Measurements from ENCODE around the gene PITPNB.

Gene PITPNB

DNA sequence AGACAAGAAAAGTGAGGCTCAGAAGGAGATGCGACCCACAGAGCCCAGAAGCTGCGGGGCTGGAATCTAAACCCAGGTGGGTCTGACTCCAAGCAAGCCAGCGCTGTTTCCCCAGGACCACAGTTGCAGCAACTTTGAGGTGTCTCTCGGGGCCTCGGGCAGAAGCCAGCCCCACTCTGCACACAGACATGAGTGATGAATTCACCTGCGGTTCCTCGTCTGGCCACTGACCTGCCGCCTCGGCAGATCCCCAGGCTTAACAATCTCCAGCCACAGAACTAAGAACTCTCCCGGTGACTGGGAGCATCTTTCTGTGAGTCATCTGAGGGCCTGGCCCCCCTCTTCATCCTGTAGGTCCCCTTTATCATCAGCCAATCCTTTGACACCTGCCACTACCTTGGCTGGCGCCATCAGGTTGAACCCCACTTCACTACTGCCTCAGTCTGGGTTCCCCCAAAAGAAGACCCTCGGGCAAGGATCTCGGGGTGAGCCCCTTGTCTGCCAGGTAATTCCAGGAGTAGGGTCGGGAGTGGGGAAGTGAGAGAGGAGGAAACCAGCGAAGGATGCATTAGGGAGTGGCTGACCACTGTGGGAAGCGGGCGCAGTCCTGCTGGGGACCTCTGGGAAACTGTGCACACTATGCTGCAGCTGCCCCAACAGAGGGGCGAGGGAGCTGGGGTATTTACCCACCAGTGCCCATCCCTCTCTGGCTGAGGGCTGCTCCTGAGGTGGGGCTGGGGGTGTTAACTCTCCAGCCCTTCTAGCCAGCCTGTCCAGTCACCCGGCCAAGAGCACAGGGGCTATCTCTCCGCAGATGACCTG, 84.5 kb downstream of the PITPNB start:
- DNase-seq (ENCODE audit: low read depth, low spot score): no peak

DNA sequence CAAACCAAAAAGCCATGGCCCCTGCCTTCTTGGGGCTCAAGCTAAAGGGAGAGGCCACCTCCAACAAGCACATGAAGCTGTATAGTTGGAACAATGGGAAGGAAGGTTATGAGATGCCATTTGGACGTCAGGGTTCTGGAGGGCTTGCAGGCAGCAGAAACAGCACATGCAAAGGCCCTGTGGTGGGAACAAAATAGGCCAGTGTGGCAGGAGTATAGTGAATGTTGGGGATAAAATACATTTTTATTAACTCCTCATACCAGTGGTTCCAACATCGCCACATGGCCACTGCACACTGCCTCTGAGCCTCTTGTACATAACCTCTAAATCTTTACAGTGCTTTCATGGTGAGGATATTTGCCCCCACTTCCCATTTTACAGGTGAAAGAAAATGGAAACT, 85.3 kb downstream of the PITPNB start:
- no peak for DNase-seq (ENCODE audit: low read depth, low spot score)

DNA sequence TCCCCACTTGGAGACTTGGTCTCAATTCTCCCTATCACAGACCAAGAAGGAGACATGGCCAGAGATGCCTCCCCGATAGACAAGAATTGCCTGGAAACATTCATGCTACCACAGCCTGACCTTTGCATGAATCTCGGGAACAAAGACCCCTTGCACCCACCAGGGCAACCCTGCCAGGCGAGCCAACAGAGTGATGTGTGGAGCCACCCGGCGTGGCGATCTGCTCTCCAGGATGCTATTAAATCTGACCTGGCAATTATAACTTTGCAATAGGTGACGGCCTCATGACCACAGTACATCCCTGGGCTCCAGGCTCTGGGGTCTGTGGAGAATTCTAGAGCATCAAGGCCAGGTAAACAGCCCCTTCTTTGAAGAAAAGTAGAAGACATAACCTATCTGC, 86.5 kb downstream of the PITPNB start:
- DNase-seq (ENCODE audit: low read depth, low spot score): no peak

DNA sequence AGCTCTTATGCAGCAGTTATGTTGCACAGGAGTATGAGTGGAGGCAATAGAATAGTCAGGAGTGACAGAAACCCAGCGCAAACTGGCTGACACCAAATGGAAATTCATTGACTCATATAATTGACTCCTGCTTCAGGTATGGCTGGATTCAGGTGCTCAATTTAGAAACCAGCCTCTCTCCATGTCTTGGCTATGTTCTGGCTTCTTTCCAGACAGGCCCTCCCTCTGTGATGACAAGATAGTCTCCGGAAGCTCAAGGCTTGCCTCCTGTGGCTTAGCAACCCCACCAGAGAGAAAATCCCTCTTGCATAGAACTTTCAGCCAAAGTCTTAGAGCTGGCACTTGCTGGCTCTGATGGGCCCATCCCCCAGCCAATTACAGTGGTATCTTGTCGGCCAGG, 89.4 kb downstream of the PITPNB start:
- no peak for DNase-seq (ENCODE audit: low read depth, low spot score)

DNA sequence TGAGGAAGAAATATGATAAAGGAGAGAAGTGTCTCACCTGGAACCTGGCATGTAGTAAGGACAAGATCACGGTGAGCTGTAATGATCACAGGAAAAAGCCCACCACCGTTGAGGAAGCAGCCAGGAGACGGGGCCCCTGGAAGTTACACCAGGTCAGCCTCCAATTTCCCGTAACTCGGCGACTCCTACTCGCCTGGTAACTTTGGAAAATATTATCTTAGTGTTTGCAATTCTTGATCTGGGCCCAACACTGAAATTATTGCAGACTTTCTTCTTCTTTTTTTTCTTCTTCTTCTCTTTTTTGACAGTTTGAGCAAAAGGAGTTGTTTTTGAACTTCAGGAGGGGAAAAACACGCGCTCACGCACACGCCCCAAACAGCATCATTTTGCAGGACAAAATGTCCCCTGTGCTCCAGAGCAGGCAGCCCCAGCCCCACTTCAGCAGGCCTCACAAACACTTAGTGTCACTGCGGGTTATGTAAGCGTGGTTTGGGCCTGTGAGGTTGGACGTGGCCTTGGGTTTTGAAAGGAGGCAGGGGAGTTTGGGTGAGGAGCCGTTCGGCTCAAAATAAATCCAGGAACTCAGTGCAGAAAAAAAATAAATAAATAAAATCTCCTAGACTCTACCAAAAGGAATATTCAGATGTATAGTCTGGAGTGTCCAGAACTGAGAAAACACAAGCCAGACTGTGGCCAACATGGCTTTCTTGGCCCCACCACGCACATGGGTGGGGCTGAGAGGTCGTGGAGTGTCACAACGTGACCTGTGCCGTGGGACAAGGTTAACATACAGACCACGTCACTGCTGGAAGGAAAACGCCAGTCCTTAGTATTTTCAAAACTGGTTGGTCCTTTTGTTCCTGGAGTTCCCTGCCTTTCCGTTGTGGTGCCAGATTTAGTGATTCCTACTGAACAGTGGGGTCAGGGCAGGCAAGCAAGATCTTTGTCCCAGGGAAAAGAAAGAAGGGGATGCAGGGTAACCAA, 91.2 kb downstream of the PITPNB start:
- no peak for DNase-seq (ENCODE audit: low read depth, low spot score)

DNA sequence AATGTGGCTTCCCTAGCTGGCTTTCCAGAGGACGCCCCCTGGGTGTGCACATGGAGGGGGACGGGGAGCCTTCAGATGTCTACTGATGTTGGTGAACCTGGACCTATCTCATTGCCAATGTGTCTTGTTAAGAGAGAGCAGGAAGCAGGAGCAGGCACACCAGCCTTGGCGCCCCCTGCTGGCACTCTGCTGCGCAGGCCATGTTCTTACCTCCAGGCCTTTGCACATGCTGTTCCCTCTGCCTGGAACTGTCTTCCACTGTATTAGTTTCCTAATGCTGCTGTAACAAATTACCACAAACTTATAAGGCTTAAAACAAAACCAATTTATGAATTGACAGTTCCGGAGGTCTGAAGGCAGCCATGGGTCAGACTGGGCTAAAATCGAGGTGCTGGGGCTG, 93.9 kb downstream of the PITPNB start:
- no peak for DNase-seq (ENCODE audit: low read depth, low spot score)

DNA sequence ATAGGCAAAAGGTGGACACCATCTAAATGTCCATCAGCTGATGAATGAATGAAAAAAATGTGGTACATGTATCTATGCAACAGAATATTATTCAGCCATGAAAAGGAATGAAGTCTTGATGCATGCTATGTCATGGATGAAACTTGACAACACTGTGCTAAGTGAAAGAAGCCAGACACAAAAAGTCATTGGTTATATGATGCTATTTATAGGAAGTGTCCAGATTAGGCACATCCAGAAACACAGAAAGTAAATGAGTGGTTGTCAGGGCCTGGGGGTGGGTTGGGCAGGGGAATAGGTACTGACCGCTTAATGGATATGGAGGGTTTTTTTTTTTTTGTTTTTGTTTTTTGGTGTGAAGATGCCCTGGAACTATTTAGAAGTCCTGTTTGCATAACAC, 95.8 kb downstream of the PITPNB start:
- DNase-seq (ENCODE audit: low read depth, low spot score): no peak

DNA sequence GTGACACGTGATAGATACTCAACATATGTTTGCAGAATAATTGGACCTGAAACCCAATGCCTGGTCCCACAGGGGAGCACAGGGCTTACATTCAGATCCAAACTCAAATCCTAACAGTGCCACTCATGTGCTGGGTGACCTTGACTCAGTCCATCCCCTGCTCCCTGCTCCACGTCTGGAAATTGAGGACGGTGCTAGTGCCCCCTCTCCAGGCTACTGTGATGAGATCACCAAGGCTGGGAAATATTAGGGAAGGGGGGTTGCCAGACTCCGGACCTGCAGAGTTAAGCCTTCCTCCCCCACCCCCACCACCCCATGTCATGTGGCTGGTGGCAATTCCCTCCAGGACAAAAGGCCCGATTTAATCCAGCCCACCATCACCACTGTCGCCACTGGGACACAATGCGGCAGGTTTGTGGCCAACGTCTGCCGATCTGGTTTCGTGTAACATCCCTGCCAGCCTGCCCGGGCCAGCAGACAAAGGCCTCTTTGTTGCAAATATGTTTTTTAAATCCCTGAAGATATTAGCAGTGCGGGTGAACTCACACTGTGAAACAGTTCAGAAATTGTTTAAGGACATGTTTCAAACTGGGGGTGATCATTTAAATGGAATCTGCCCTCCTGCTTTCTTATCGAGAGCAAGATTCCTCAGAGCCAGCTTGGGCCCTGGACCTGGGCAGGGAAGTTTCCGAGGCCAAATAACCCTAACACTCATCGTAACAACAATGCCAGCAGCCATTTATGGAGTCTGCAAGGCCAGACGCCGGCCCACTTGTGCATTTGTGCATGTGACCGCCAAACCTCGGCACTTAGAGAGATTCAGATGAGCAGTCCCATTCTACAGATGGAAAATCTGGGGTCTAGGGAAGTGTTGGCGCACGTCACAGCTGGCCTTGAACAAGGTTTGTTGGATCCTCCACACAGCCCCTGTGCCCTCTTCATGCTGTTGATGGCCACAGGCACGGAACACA, 97.9 kb downstream of the PITPNB start:
- peak; percentile 64 for DNase-seq (ENCODE audit: low read depth, low spot score)

DNA sequence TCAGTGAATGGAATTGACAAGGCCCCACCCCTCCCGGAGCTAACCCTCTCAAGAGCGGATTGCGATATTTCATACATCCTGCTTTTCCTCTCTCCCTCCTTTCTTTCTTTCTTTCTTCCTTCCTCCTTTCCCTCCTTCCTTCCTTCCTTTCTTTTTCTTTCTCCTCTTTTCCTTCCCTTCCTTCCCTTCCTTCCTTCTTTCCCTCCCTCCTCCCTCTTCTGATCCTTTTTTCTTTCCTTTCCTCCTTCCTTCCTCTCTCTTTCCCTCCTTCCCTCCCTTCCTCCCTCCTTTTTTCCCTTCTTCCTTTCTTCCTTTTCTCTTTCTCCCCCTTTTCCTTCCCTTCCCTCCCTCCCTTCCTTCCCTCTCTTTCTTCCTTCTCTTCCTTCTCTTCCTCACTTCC, 102.5 kb downstream of the PITPNB start:
- no peak for DNase-seq (ENCODE audit: low read depth, low spot score)

DNA sequence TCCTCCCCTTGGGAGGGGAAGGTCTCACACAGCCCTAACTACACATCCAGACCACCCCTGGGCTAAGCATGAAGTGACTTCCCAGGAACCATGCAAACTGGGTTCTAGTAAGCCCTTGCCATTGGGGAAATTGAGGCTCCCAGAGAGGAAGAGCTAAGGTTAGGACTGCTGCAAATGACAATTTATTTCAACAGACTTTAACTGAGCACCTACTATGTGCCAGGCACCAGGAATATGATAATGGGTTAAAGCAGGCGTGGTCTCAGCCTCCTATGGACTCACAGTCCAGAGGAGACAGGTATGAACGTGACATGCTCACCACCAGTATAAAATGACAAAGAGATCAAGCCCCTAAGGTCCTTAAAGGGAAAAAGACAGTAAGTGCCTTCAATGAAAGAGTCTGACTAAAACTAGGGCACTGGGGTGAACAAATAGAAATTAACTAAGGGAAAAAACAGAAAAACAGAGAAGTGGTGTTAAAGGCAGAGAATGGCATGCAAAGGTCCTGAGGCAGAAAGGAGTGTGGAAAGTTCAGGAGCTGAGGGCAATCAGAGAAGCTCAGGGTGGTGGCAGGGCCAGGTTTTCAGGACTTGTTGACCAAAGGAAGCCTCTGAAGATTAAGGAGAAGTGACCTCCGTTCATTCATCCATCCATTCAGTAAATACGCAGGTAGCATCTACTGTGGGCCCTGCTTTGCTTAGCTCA, 103.1 kb downstream of the PITPNB start:
- no peak for DNase-seq (ENCODE audit: low read depth, low spot score)

DNA sequence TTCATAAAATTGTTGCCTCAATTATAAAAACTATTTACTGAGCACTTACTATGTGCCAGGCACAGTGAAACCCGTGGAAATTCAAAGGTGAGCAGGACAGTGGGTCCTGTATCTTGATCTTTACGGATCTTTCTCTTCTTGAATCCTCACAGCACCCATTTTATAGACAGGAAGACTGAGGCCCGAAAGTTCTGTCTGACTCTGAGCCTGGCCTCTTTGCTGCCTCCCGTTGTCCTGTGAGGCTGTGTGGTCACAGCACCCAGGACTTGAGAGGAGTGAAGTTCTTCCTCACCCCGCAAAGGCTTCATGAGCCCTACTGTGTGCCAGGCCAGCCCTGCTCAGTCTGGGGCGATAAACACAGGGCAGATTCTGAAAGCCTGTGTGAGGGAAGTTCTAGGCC, 104.1 kb downstream of the PITPNB start:
- no peak for DNase-seq (ENCODE audit: low read depth, low spot score)

DNA sequence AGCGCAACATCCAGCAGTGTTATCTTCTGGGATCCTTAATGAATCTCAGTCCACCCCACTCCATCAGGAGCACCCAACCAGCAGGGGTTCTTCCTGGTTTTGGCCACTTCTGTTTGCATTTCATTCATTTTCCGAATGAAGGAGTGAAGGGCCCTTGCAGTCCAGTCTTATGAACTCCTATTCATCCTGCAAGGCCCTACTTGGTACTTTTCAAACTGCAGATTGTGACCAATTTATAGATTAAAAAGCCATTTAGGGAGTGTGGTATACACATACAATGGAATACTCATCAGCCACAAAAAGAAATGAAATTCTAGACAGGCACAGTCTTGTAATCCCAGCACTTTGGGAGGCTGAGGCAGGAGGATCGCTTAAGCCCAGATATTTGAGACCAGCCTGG, 107.3 kb downstream of the PITPNB start:
- no peak for DNase-seq (ENCODE audit: low read depth, low spot score)

DNA sequence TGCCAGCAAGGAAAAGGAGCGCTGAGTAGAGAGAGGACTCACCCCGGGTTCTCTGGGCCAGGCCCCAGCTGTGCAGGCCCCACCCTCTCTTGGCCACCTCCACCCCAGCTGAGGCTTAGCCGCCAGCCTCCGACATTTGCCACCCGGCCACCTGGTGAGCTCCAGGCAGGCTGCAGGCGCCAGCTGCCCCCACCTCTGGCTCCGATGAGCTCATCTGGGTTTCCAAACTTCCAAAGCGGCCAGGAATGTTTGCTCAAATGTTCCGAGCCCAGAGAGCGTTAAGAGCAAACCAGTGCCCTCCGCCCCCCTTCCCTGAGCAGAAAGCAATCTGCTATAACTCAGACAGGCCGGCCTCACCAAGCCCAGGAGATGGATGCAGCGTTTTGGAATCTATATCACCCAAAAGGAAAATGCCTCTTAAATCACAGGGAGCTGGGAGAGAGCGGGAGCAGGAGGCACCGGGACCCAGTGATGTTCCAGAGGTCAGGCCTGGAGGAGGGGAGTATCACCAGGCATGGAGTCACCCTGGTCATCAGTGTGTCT, 108.4 kb downstream of the PITPNB start:
- peak; percentile 79 for DNase-seq (ENCODE audit: low read depth, low spot score)

DNA sequence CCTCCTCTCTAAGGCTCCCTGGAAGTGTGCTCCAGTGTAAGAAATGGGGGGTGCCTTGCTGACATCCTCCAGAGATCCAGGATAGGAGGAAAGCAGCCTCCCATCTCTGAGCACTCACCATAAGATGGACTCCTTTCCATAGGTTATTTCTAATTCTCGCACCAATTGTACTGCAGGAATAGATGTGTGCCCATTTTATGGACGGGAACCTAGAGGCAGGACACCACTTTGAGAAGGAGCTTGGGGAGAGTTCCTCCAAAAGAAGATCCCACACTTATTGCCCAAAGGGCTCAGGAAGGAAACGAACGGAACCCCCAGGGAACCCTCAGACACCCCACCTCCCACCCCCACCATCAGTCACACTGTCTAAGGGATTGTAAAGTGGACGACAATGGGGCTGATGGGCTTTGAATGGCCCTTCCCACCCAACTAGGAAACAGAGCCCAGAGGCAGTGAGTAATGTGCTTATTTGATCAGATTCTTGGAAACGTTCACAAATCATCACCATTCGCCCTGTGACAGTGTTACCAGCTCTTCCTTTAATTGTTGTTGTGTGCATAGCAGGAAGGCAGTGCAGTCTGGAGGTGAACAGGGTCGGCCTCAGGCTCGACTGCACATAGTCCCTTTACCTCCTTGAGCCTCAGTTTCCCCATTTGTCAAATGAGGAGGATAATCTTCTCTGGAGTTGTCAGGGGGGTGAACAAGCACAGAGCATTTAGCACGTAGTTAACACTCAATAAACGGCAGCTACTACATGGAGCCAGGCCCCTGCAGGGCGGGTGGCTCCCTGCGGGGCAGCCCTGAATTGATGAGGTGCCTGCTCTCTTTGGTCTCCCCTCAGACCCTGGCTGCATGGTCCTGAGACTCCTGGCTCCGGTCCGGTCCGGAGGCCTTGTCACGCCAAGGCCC, 109.1 kb downstream of the PITPNB start:
- DNase-seq (ENCODE audit: low read depth, low spot score): peak; percentile 19

DNA sequence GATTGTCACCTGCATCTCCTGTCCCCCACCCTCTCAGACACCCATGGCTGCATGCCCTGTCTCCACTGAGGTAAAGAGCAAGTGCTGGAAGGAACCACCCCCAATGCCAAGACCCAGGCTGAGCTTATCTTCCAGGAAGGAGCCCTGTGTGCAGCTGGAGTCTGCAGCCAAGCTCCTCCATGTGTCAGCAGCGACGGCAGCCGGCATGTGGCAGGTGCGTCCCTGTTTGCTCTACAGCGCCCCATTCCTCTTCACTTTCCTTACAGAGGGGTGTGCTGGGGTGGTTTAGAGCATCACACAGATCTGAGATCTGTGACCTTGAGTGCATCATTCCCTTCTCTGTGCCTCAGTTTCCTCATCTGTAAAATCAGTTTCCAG, 109.8 kb downstream of the PITPNB start:
- DNase-seq (ENCODE audit: low read depth, low spot score): no peak

DNA sequence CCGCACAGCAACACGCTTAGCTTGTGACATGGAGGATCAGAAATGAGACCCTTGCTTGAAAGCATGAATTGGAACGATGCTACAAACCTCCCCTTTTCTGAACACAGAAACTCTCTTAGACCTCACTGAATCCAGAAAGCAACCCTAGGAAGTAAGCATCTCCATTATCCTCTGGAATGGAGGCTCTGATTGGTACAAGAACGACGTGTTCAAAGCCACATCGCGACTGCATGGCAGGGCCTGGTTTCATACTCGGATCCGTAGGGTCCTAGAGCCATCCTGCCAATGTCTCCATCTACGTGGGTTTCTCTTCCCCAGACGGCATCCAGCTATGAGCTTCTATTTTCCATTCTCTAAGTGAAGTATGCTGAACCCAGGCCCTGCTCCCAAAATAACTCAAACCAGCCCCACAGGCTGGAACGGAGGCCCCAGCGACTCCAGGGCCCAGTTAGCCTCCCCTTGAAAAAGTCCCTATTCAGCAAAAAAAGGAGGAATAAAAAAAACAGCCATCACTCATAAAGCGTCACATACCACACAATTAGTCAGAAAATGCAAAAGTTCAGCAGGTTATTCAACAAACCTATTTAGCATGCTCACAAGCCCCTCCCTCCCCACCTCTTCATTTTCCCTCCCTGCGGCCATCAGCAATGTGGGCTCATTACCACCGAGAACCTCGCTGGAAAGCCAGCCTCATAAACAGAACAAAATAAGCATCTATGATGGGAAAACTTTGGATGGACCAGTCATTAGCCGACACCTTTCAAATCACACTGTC, 110.4 kb downstream of the PITPNB start:
- DNase-seq (ENCODE audit: low read depth, low spot score): no peak

DNA sequence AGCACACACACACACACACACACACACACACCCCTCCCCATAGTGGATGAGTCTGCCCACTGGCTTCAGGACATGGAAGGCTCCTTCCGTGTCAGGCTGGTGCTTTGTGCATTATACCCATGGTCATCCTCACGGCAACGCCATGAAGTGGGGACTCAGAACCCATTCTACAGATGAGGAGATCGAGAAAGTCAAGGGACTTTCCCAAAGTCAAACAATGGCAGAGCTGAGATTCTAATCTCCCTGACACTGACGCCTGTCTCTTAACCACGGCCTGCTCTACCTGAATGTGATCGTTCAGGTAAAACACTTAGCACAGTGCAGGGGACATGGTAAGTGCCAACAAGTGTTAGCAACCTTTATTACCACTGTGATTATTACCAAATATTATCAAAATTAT, 113.2 kb downstream of the PITPNB start:
- DNase-seq (ENCODE audit: low read depth, low spot score): no peak

DNA sequence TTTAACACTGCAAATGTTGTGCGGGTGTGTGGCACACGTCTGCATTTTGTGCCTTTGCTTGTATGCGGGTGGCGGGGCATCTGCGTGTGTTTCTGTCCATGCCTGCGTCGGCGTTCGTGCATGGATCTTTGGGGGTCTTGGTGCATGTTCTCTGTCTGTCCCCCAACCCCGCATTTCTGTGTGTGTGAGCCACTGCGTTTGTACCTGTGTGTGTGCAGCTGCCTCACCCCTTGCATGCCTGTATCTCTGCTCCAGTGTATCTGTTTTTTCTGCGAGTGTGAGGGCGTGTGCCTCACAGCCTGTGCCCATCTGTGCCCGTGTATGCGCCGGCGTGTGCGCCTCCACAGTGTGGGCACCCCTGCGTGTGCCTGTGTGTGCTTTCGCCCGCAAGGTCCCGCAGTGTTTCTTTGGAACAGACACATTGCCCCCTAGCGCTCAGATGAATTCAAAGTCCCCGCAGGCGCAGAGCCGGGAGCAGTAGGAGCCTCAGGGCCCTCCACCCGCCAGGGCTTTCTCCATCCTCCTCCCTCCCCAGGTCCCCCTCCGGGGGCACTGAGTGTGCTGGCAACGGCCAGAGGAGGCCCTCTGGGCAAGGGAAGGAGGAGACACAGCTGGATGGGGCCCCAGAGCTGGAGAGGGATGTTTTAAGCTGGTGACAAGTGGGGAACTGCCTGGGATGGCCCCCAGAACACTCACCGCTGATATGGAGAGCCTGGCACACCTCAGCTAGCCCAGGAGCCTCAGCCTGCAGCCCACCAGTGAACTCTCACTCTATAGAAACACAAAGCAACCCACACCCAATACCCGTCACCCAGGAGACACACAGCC, 114.4 kb downstream of the PITPNB start:
- DNase-seq (ENCODE audit: low read depth, low spot score): peak; percentile 86
